HG03045 (cell line): ENCODE measurements around the gene RAP1B.

Experiments used
- ATAC-seq: cut with Tn5 transposase; IDR thresholded peaks from one replicate; pipeline ENCODE4 v1.9.1; 2021; ENCODE audit warnings: mild to moderate bottlenecking, moderate library complexity; ENCODE audit not compliant: unreplicated experiment

RAP1B gene

GRCh38 chr12:68686595-68687521 is 76.2 kb downstream of the RAP1B start, which contains the start of gene NUP107:
NUP107 (plus strand) TSS chr12:68686978; CDS start chr12:68687066, 88 bp downstream.
- ATAC-seq = peak; percentile 94

DNA sequence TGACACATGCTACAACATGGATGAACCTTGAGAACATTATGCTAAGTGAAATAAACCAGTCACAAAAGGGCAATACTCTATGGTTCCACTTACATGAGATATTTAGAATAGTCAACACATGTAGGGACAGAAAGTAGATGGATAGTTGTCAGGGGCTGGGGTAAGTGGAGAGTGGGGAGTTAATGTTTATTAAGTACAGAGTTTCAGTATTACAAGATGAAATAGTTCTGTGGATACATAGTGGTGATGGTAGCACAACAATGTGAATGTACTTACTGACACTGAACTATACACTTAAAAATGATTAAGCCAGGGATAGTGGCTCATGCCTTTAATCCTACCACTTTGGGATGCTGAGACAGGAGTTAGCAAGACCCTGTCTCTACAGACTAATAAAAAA is 84.8 kb downstream of the RAP1B start:
- ATAC-seq = no peak

GRCh38 chr12:68699486-68699885 is 88.8 kb downstream of the RAP1B start:
- no peak for ATAC-seq
